Activated B cell treated with CpG ODN at 0.5 μM for 24 hours (primary cell): ENCODE measurements around the gene FAM163A. TPM values are rescaled to one million over a fixed set of nuclear protein-coding genes. Genes with fewer than 3 reads are reported as not detected.

ENCODE experiments used
- ATAC-seq: fragments of 200-7000 bp; cut with Tn5 transposase; one replicate; pipeline ENCODE4 v1.10.0; 2021; ENCODE audit warnings: low read depth, mild to moderate bottlenecking, moderate library complexity
- CTCF ChIA-PET: fragments of 350-600 bp; sonication (Branson Sonifier 250); formaldehyde crosslinking; loops from one replicate; lab custom pipeline; 2021; ENCODE audit warnings: antibody characterized with exemption; lab: Charles Lee
- POLR2A ChIA-PET: fragments of 350-600 bp; sonication (Branson Sonifier 250); formaldehyde crosslinking; loops from one replicate; lab custom pipeline; 2021; ENCODE audit warnings: antibody characterized with exemption; lab: Charles Lee
- DNase-seq: peaks from one replicate; pipeline ENCODE4 v3.0.0; 2022
- H3K27ac Mint-ChIP-seq: one replicate; pipeline ENCODE4 v1.8.0; 2020; ENCODE audit warnings: mixed read lengths
- H3K27me3 Mint-ChIP-seq: one replicate; pipeline ENCODE4 v1.8.0; 2021; ENCODE audit warnings: mixed read lengths
- H3K36me3 Mint-ChIP-seq: one replicate; pipeline ENCODE4 v1.8.0; 2021; ENCODE audit warnings: low read depth, mixed read lengths
- H3K4me1 Mint-ChIP-seq: one replicate; pipeline ENCODE4 v1.8.0; 2021; ENCODE audit warnings: mixed read lengths
- H3K4me3 Mint-ChIP-seq: one replicate; pipeline ENCODE4 v1.8.0; 2020; ENCODE audit warnings: mild to moderate bottlenecking, mixed read lengths
- H3K9me3 Mint-ChIP-seq: one replicate; pipeline ENCODE4 v1.8.0; 2020; ENCODE audit warnings: mixed read lengths
- CTCF ChIP-seq: fragments of 200-600 bp; IDR thresholded peaks from one replicate; pipeline ENCODE4 v1.8.0; 2022; ENCODE audit warnings: antibody characterized with exemption, mild to moderate bottlenecking
- intact Hi-C: fragments of 100-400 bp; cut with micrococcal nuclease; formaldehyde crosslinking; loops from one replicate; pipeline ENCODE4 v1.15.1; 2024
- total RNA-seq: library from RNA; stranded (reverse); gene quantifications from 2 replicates; pipeline ENCODE4 v1.2.3, GENCODE V29; 2022

FAM163A gene
- total RNA-seq, 1 donor from 2014 or later: not detected

GRCh38 chr1:179825206-179825605 is 82.1 kb downstream of the FAM163A start:
- H3K36me3 Mint-ChIP-seq: no peaks in the 10 kb centered on the region
- no peak for TF ChIP-seq CTCF
- no peak for DNase-seq
- ChIA-PET POLR2A (no interaction called here), CTCF (no interaction called here)
- intact Hi-C loops: no loop called here
- peaks cover 12% of the 10 kb centered on the region for H3K27me3 Mint-ChIP-seq
- no peaks in the 10 kb centered on the region for H3K4me1 Mint-ChIP-seq
- no peak overlapping the region for H3K27ac Mint-ChIP-seq
- no peak overlapping the region for H3K4me3 Mint-ChIP-seq
- H3K9me3 Mint-ChIP-seq: no peaks in the 10 kb centered on the region
- ATAC-seq: no peak

GRCh38 chr1:179825798-179826460 is 82.8 kb downstream of the FAM163A start:
- Mint-ChIP-seq H3K27ac (no peak overlapping the region), H3K4me3 (no peak overlapping the region), H3K36me3 (no peaks in the 10 kb centered on the region), H3K9me3 (no peaks in the 10 kb centered on the region), H3K27me3 (peaks cover 12% of the 10 kb centered on the region), H3K4me1 (peaks cover under 1% of the 10 kb centered on the region)
- no peak for TF ChIP-seq CTCF
- intact Hi-C loops: no loop called here
- ChIA-PET CTCF (no interaction called here), POLR2A (no interaction called here)
- DNase-seq (no peak), ATAC-seq (no peak)

GRCh38 chr1:179826626-179827280 is 83.7 kb downstream of the FAM163A start:
- ChIA-PET POLR2A (no interaction called here), CTCF (no interaction called here)
- ATAC-seq (no peak), DNase-seq (no peak)
- Mint-ChIP-seq H3K27ac (no peak overlapping the region), H3K4me1 (peaks cover 6% of the 10 kb centered on the region), H3K9me3 (no peaks in the 10 kb centered on the region), H3K36me3 (no peaks in the 10 kb centered on the region), H3K27me3 (peaks cover 10% of the 10 kb centered on the region), H3K4me3 (no peak overlapping the region)
- no peak for TF ChIP-seq CTCF
- intact Hi-C loops: no loop called here

- Mint-ChIP-seq H3K36me3 (no peaks in the 10 kb centered on the region), H3K9me3 (no peaks in the 10 kb centered on the region), H3K27ac (no peak overlapping the region), H3K4me1 (peaks cover 6% of the 10 kb centered on the region), H3K4me3 (no peak overlapping the region), H3K27me3 (peaks cover 10% of the 10 kb centered on the region)
- CTCF ChIA-PET: interaction anchor here (1.1 kb wide), 1 partner anchor 14 kb away, joined by 5 read pairs; no protein-coding TSS in a partner anchor
- intact Hi-C loops: no loop called here
- no peak for TF ChIP-seq CTCF
- DNase-seq (no peak), ATAC-seq (no peak)
- POLR2A ChIA-PET: no interaction called here
Measured at GRCh38 chr1:179828554-179829110, 85.5 kb downstream of the FAM163A start.

- DNase-seq (no peak), ATAC-seq (no peak)
- Mint-ChIP-seq H3K36me3 (peaks cover 4% of the 10 kb centered on the region), H3K27me3 (peaks cover 6% of the 10 kb centered on the region), H3K4me1 (peaks cover 6% of the 10 kb centered on the region), H3K27ac (no peak overlapping the region), H3K9me3 (no peaks in the 10 kb centered on the region), H3K4me3 (no peak overlapping the region)
- ChIA-PET CTCF (interaction anchor here (0.8 kb wide), 1 partner anchor 21 kb away, joined by 3 read pairs; no protein-coding TSS in a partner anchor), POLR2A (no interaction called here)
- intact Hi-C loops: no loop called here
- TF ChIP-seq CTCF: no peak
Measured at GRCh38 chr1:179831225-179831624, 88.1 kb downstream of the FAM163A start.
